Natural killer cell (primary cell): ENCODE results near the gene NPIPB2. TPM values are rescaled to one million over a fixed set of nuclear protein-coding genes. Genes with fewer than 3 reads are reported as not detected.

ENCODE experiments used
- ATAC-seq, 3 donors: fragments of 150-1000 bp in 2 of 3; fragments of 200-7000 bp in 1 of 3; cut with Tn5 transposase; 1 replicate in 1 of 3; 2 replicates in 2 of 3; pipeline ENCODE4 v1.10.0; 2021; ENCODE audit warnings: mild to moderate bottlenecking in 2 of 3, moderate library complexity in 2 of 3
- DNase-seq, 2 donors: peaks; one replicate each; pipeline versions ENCODE4 v3.0.0 to v3.0.0-alpha.2; 2013 to 2021; ENCODE audit warnings: mixed read lengths in 1 of 2
- H3K27ac ChIP-seq: one replicate; pipeline ENCODE4 v1.5.1; 2013; ENCODE audit warnings: mild to moderate bottlenecking, low read length
- H3K27me3 ChIP-seq: one replicate; pipeline ENCODE4 v1.6.1; 2013; ENCODE audit warnings: low read length; ENCODE audit not compliant: control insufficient read depth, insufficient read depth
- H3K36me3 ChIP-seq: one replicate; pipeline ENCODE4 v1.6.1; 2013; ENCODE audit warnings: low read length; ENCODE audit not compliant: control insufficient read depth, insufficient read depth
- H3K4me1 ChIP-seq: one replicate; pipeline ENCODE4 v1.6.1; 2013; ENCODE audit warnings: low read length; ENCODE audit not compliant: control insufficient read depth, insufficient read depth
- H3K4me3 ChIP-seq: one replicate; pipeline ENCODE4 v1.5.1; 2013; ENCODE audit warnings: low read length
- H3K9me3 ChIP-seq: one replicate; pipeline ENCODE4 v1.6.1; 2013; ENCODE audit warnings: low read length; ENCODE audit not compliant: control insufficient read depth, insufficient read depth
- H3K27ac Mint-ChIP-seq, 2 donors: one replicate each; pipeline ENCODE4 v1.8.0; 2022; ENCODE audit warnings: mild to moderate bottlenecking in 2 of 2, mixed read lengths in 2 of 2, moderate library complexity in 1 of 2
- H3K27me3 Mint-ChIP-seq, 2 donors: one replicate each; pipeline ENCODE4 v1.8.0; 2022; ENCODE audit warnings: low read depth in 2 of 2, mixed read lengths in 2 of 2
- H3K36me3 Mint-ChIP-seq: one replicate; pipeline ENCODE4 v1.8.0; 2022; ENCODE audit warnings: mixed read lengths
- H3K4me1 Mint-ChIP-seq, 2 donors: one replicate each; pipeline ENCODE4 v1.8.0; 2022; ENCODE audit warnings: mixed read lengths in 2 of 2
- H3K4me3 Mint-ChIP-seq: one replicate; pipeline ENCODE4 v1.8.0; 2022; ENCODE audit warnings: mild to moderate bottlenecking, moderate library complexity, mixed read lengths
- H3K9me3 Mint-ChIP-seq, 2 donors: one replicate each; pipeline ENCODE4 v1.8.0; 2022; ENCODE audit warnings: mixed read lengths in 2 of 2
- CTCF ChIP-seq: fragments of 200-600 bp; IDR thresholded peaks from one replicate; pipeline ENCODE4 v1.8.0; 2022; ENCODE audit warnings: antibody characterized with exemption
- WGBS: methylation state at CpG from one replicate; pipeline ENCODE4 v1.1.7; 2013; ENCODE audit warnings: missing lambda C conversion rate; ENCODE audit not compliant: insufficient coverage; 5-methylcytosine and 5-hydroxymethylcytosine counted together
- intact Hi-C: fragments of 100-400 bp; cut with micrococcal nuclease; formaldehyde crosslinking; loops from one replicate; pipeline ENCODE4 v1.14.2; 2022
- total RNA-seq, 4 donors: library from RNA; stranded (reverse); fragments of 120-200 nt in 1 of 4; gene quantifications; one replicate each; pipeline versions ENCODE4 v1.2.3 to v1.2.4, GENCODE V29; 2013 to 2022

Gene NPIPB2
- total RNA-seq, 3 donors from 2014 or later (not counting 1 experiment from before 2014, with no cell fraction given), result 19.6 to 43.3 (median 22.4) TPM

GRCh38 chr16:11907160-11907970 lies 34.5 kb downstream of the NPIPB2 start:
- Histone ChIP-seq H3K9me3 (no peaks in the 10 kb centered on the region), H3K36me3 (peaks cover 5% of the 10 kb centered on the region), H3K4me1 (no peaks in the 10 kb centered on the region), H3K4me3 (no peak overlapping the region), H3K27ac (no peak overlapping the region), H3K27me3 (no peaks in the 10 kb centered on the region)
- peaks cover 8 to 32% of the 10 kb centered on the region in 2 donors for H3K4me1 Mint-ChIP-seq
- no peak overlapping the region for H3K4me3 Mint-ChIP-seq
- peak overlapping the region in 1 of 2 donors; percentile 46 for H3K27ac Mint-ChIP-seq
- no peak for DNase-seq
- TF ChIP-seq CTCF, result no peak
- ATAC-seq, result no peak
- 97% methylated on average over 8 of the region's 8 CpGs for WGBS
- no peaks in the 10 kb centered on the region for H3K27me3 Mint-ChIP-seq
- no peaks in the 10 kb centered on the region for H3K36me3 Mint-ChIP-seq
- H3K9me3 Mint-ChIP-seq, result no peaks in the 10 kb centered on the region
- intact Hi-C loops, result no loop called here

GRCh38 chr16:11903906-11904305 lies 37.9 kb downstream of the NPIPB2 start:
- H3K4me3 Mint-ChIP-seq, result no peak overlapping the region
- Histone ChIP-seq H3K4me1 (peaks cover 2% of the 10 kb centered on the region), H3K4me3 (no peak overlapping the region), H3K27ac (no peak overlapping the region), H3K9me3 (no peaks in the 10 kb centered on the region), H3K27me3 (no peaks in the 10 kb centered on the region), H3K36me3 (peaks cover 5% of the 10 kb centered on the region)
- no peak for TF ChIP-seq CTCF
- H3K36me3 Mint-ChIP-seq, result no peaks in the 10 kb centered on the region
- no peak for ATAC-seq
- intact Hi-C loops, result no loop called here
- H3K9me3 Mint-ChIP-seq, result no peaks in the 10 kb centered on the region
- no peak for DNase-seq
- peaks cover 26 to 41% of the 10 kb centered on the region in 2 donors for H3K4me1 Mint-ChIP-seq
- 100% methylated on average over 5 of the region's 6 CpGs for WGBS
- H3K27ac Mint-ChIP-seq, result no peak overlapping the region
- no peaks in the 10 kb centered on the region for H3K27me3 Mint-ChIP-seq

GRCh38 chr16:11901091-11901490 lies 40.8 kb downstream of the NPIPB2 start:
- no peak for TF ChIP-seq CTCF
- WGBS, result 83% methylated on average over 2 of the region's 3 CpGs
- peaks cover 33 to 44% of the 10 kb centered on the region in 2 donors for H3K4me1 Mint-ChIP-seq

More at GRCh38 chr16:11901091-11901490, 40.8 kb downstream of the NPIPB2 start:
- H3K27ac Mint-ChIP-seq, result peak overlapping the region in 1 of 2 donors; percentile 24
- peaks cover 2% of the 10 kb centered on the region for H3K4me1 ChIP-seq
- no peak overlapping the region for H3K4me3 ChIP-seq
- no peaks in the 10 kb centered on the region for H3K9me3 Mint-ChIP-seq
- ATAC-seq (peak in 1 of 3 donors; percentile 33), DNase-seq (no peak)
- H3K27me3 ChIP-seq, result no peaks in the 10 kb centered on the region
- peaks cover 1% of the 10 kb centered on the region for H3K36me3 ChIP-seq
- H3K4me3 Mint-ChIP-seq, result no peak overlapping the region
- intact Hi-C loops, result no loop called here
- H3K27me3 Mint-ChIP-seq, result no peaks in the 10 kb centered on the region
- H3K36me3 Mint-ChIP-seq, result no peaks in the 10 kb centered on the region
- no peak overlapping the region for H3K27ac ChIP-seq
- H3K9me3 ChIP-seq, result no peaks in the 10 kb centered on the region
